Measurements from ENCODE around the gene SULT2B1. TPM values are rescaled to one million over a fixed set of nuclear protein-coding genes. Genes with fewer than 3 reads are reported as not detected.

The SULT2B1 gene
- total RNA-seq, 2 experiments from 2014 or later = not detected

DNA sequence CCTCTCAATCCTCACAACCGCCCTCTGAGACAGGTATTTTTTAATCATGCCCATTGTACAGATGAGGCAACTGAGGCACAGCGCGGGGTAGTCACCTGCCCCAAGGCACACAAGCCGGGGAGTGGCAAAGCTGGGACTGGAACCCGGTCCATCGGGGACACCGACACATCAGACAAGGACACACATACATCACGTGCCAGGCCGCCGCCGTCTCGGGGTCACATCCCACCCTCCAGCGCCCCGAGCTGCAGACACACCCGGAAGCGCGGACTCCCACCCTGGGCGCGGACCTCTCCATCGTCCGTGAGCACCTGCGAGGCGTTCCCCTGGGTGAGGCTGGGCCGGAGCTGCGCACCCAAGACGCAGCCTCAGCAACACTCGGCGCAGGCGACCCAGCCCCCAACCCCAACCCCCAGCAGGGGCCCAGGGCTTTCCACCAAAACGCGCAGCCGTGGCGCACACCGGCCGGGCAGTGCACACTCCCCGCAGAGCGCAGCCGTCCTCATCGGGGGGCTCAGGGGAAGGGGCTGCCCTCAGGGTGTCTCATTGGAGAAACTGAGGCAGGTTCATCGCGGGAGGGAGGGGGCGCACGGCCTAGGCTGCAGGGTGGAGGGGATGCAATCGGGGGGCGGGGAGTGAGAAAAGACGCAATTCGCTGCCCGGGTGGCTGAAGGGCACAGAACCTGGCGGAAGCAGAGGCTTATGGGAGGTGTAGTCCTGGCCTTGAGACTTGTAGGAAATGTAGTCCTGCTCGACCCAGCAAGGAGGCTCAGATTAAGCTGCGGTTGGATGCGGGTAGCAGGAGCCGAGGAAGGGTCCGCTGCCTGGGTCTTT lies 38.5 kb upstream of the SULT2B1 start:
- BruUV-seq (replicated peaks) = no TSS peak
- POLR2A ChIA-PET = interaction anchor here (1.0 kb wide), 1 partner anchor 150 kb away, joined by 3 read pairs; the partner anchor contains the start of genes SYNGR4 and TMEM143
- H3K4me1 ChIP-seq (ENCODE audit: insufficient read depth, low read length, poor library complexity, severe bottlenecking) = peaks cover 33% of the 10 kb centered on the region

DNA sequence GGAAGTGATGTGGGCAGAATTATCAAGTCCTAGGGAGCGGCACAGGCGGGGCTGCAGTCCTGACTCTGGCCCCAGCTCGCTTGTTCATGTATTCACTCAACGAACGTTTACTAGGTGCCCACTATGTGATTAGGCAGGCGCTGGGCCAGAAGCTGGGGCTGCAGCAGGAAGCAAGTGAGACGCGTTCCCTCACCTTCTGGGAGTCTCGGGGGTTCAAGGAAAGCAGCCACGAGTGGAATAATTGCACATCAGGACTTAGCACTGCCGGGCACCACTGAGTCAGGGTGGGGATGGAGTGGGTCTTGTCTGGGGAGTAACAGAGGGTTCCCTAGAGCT lies 37.9 kb upstream of the SULT2B1 start:
- intact Hi-C loops (cut with micrococcal nuclease; ENCODE audit: unreplicated experiment) = no loop called here
- no peaks in the 10 kb centered on the region for H3K36me3 ChIP-seq (ENCODE audit: insufficient read depth, low read length)
- peaks cover 33% of the 10 kb centered on the region for H3K4me1 ChIP-seq (ENCODE audit: insufficient read depth, low read length, poor library complexity, severe bottlenecking)
- peak overlapping the region; percentile 79 for H3K4me3 ChIP-seq (ENCODE audit: low read depth, low read length, poor library complexity, severe bottlenecking)
- H2AFZ ChIP-seq (ENCODE audit: low read length) = peak overlapping the region; percentile 96
- no TSS peak for BruUV-seq (replicated peaks)
- no peaks in the 10 kb centered on the region for H3K9me3 ChIP-seq (ENCODE audit: low read length)
- no peaks in the 10 kb centered on the region for H3K79me2 ChIP-seq (ENCODE audit: insufficient read depth, low read depth, low read length)
- no peak for DNase-seq (ENCODE audit: low spot score)
- no peaks in the 10 kb centered on the region for H3K9me2 ChIP-seq (ENCODE audit: insufficient read depth, low read length)
- no peak overlapping the region for H3K27ac ChIP-seq (ENCODE audit: low read depth, low read length, poor library complexity, severe bottlenecking)
- no peaks in the 10 kb centered on the region for H4K20me1 ChIP-seq (ENCODE audit: insufficient read depth, low read length)
- no peak for TF ChIP-seq EZH2phosphoT487 (IDR thresholded peaks at IDR 0.05; ENCODE audit: borderline replicate concordance, low read depth, low read length)
- TF ChIP-seq, protein P1, sequence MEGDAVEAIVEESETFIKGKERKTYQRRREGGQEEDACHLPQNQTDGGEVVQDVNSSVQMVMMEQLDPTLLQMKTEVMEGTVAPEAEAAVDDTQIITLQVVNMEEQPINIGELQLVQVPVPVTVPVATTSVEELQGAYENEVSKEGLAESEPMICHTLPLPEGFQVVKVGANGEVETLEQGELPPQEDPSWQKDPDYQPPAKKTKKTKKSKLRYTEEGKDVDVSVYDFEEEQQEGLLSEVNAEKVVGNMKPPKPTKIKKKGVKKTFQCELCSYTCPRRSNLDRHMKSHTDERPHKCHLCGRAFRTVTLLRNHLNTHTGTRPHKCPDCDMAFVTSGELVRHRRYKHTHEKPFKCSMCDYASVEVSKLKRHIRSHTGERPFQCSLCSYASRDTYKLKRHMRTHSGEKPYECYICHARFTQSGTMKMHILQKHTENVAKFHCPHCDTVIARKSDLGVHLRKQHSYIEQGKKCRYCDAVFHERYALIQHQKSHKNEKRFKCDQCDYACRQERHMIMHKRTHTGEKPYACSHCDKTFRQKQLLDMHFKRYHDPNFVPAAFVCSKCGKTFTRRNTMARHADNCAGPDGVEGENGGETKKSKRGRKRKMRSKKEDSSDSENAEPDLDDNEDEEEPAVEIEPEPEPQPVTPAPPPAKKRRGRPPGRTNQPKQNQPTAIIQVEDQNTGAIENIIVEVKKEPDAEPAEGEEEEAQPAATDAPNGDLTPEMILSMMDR (conservative IDR thresholded peaks at IDR 0.05; ENCODE audit: low read length) = no peak
- ChIA-PET CTCF (ENCODE audit: unreplicated experiment) (interaction anchor here (0.5 kb wide), 2 partner anchors 12 to 231 kb away, joined by 4 to 5 read pairs; no protein-coding TSS in a partner anchor), POLR2A (interaction anchor here (1.0 kb wide), 1 partner anchor 150 kb away, joined by 3 read pairs; the partner anchor contains the start of genes SYNGR4 and TMEM143)
- peak overlapping the region; percentile 82 for H3K4me2 ChIP-seq (ENCODE audit: low read length)

More for the DNA sequence above, 38.5 kb upstream of the SULT2B1 start:
- peak overlapping the region; percentile 96 for H2AFZ ChIP-seq (ENCODE audit: low read length)
- no peak for TF ChIP-seq EZH2phosphoT487 (IDR thresholded peaks at IDR 0.05; ENCODE audit: borderline replicate concordance, low read depth, low read length)
- TF ChIP-seq, protein P1 (conservative IDR thresholded peaks at IDR 0.05; ENCODE audit: low read length) = no peak
- no peaks in the 10 kb centered on the region for H3K9me3 ChIP-seq (ENCODE audit: low read length)
- peak overlapping the region; percentile 79 for H3K4me3 ChIP-seq (ENCODE audit: low read depth, low read length, poor library complexity, severe bottlenecking)
- no peaks in the 10 kb centered on the region for H3K79me2 ChIP-seq (ENCODE audit: insufficient read depth, low read depth, low read length)
- CTCF ChIA-PET (ENCODE audit: unreplicated experiment) = interaction anchor here (0.5 kb wide), 2 partner anchors 11 to 231 kb away, joined by 4 to 5 read pairs; no protein-coding TSS in a partner anchor
- H3K4me2 ChIP-seq (ENCODE audit: low read length) = peak overlapping the region; percentile 82
- H3K9me2 ChIP-seq (ENCODE audit: insufficient read depth, low read length) = no peaks in the 10 kb centered on the region
- H3K36me3 ChIP-seq (ENCODE audit: insufficient read depth, low read length) = no peaks in the 10 kb centered on the region
- H4K20me1 ChIP-seq (ENCODE audit: insufficient read depth, low read length) = no peaks in the 10 kb centered on the region
- H3K27ac ChIP-seq (ENCODE audit: low read depth, low read length, poor library complexity, severe bottlenecking) = peak overlapping the region; percentile 68
- intact Hi-C loops (cut with micrococcal nuclease; ENCODE audit: unreplicated experiment) = no loop called here
- peak; percentile 89 for DNase-seq (ENCODE audit: low spot score)

DNA sequence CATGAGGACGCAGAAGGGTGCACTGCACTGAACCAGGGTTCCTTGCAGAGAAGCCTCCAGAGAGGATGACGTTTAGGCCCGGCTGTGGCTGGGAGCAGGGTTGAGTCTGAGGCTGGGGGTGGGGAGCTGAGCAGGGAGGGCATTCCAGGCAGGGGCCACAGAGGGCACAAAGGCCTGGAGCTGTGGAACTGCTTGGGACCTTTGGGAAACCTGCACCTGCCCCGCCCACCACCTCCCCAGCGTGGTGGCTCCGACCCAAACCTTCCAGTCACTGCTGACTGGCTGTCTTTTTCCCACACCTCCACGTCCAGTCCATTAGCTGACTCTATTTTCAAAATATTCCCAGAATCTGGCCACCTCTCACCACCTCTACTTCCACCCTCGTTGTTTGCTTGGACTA lies 35.4 kb upstream of the SULT2B1 start:
- Histone ChIP-seq H3K9me3 (ENCODE audit: low read length) (no peaks in the 10 kb centered on the region), H3K4me1 (ENCODE audit: insufficient read depth, low read length, poor library complexity, severe bottlenecking) (peaks cover 23% of the 10 kb centered on the region), H3K4me3 (ENCODE audit: low read depth, low read length, poor library complexity, severe bottlenecking) (no peak overlapping the region), H2AFZ (ENCODE audit: low read length) (no peak overlapping the region), H3K27ac (ENCODE audit: low read depth, low read length, poor library complexity, severe bottlenecking) (no peak overlapping the region), H3K9me2 (ENCODE audit: insufficient read depth, low read length) (no peaks in the 10 kb centered on the region), H3K36me3 (ENCODE audit: insufficient read depth, low read length) (no peaks in the 10 kb centered on the region), H3K79me2 (ENCODE audit: insufficient read depth, low read depth, low read length) (no peaks in the 10 kb centered on the region), H4K20me1 (ENCODE audit: insufficient read depth, low read length) (no peaks in the 10 kb centered on the region), H3K4me2 (ENCODE audit: low read length) (no peak overlapping the region)
- ChIA-PET CTCF (ENCODE audit: unreplicated experiment) (no interaction called here), POLR2A (no interaction called here)
- no peak for TF ChIP-seq EZH2phosphoT487 (IDR thresholded peaks at IDR 0.05; ENCODE audit: borderline replicate concordance, low read depth, low read length)
- TF ChIP-seq, protein P1 (conservative IDR thresholded peaks at IDR 0.05; ENCODE audit: low read length) = no peak
- intact Hi-C loops (cut with micrococcal nuclease; ENCODE audit: unreplicated experiment) = no loop called here
- no TSS peak for BruUV-seq (replicated peaks)
- no peak for DNase-seq (ENCODE audit: low spot score)
